Activated naive CD8-positive, alpha-beta T cell treated with anti-CD3 and anti-CD28 coated beads, Interleukin-2, amount 10 ng/mL, durations not matched to agents 7 days and 5 days (primary cell): ENCODE results near the gene CTBP2. TPM values are rescaled to one million over a fixed set of nuclear protein-coding genes. Genes with fewer than 3 reads are reported as not detected.
"Not testable (repeated sequence)": the region's sequence is repeated elsewhere in the genome, so short reads cannot be mapped to it uniquely, and the experiment has no call there.

ENCODE experiments used
- ATAC-seq: fragments of 150-1000 bp; cut with Tn5 transposase; one replicate; pipeline ENCODE4 v1.10.0; 2021; ENCODE audit warnings: low read depth, moderate library complexity
- POLR2A ChIA-PET: fragments of 350-600 bp; sonication (Branson Sonifier 250); formaldehyde crosslinking; loops from one replicate; lab custom pipeline; 2021; ENCODE audit warnings: antibody characterized with exemption; lab: Charles Lee
- DNase-seq: peaks from one replicate; pipeline ENCODE4 v3.0.0; 2021
- H3K27ac Mint-ChIP-seq: one replicate; pipeline ENCODE4 v1.8.0; 2022; ENCODE audit warnings: mild to moderate bottlenecking, mixed read lengths
- H3K27me3 Mint-ChIP-seq: one replicate; pipeline ENCODE4 v1.8.0; 2022; ENCODE audit warnings: mild to moderate bottlenecking, moderate library complexity, mixed read lengths
- H3K36me3 Mint-ChIP-seq: one replicate; pipeline ENCODE4 v1.8.0; 2021; ENCODE audit warnings: mild to moderate bottlenecking, mixed read lengths
- H3K4me1 Mint-ChIP-seq: one replicate; pipeline ENCODE4 v1.8.0; 2021; ENCODE audit warnings: mixed read lengths
- H3K4me3 Mint-ChIP-seq: one replicate; pipeline ENCODE4 v1.8.0; 2022; ENCODE audit warnings: mild to moderate bottlenecking, moderate library complexity, mixed read lengths
- H3K9me3 Mint-ChIP-seq: one replicate; pipeline ENCODE4 v1.8.0; 2021; ENCODE audit warnings: mixed read lengths
- total RNA-seq, 2 experiments: library from RNA; stranded (reverse); gene quantifications; one replicate each; pipeline ENCODE4 v1.2.3, GENCODE V29; 2021

CTBP2 gene
- total RNA-seq, 2 experiments from 2014 or later: 0.94 to 1.6 TPM

- H3K4me1 Mint-ChIP-seq: no peaks in the 10 kb centered on the region
- H3K27me3 Mint-ChIP-seq: no peaks in the 10 kb centered on the region
- DNase-seq: peak; percentile 19
- H3K4me3 Mint-ChIP-seq: no peak overlapping the region
- H3K27ac Mint-ChIP-seq: no peak overlapping the region
- H3K36me3 Mint-ChIP-seq: no peaks in the 10 kb centered on the region
- ATAC-seq: no peak
- no peaks in the 10 kb centered on the region for H3K9me3 Mint-ChIP-seq
- POLR2A ChIA-PET: no interaction called here
Measured at GRCh38 chr10:124995605-124996004, 164.8 kb downstream of the CTBP2 start.

- no peaks in the 10 kb centered on the region for H3K36me3 Mint-ChIP-seq
- no peaks in the 10 kb centered on the region for H3K9me3 Mint-ChIP-seq
- H3K27ac Mint-ChIP-seq: no peak overlapping the region
- ATAC-seq: no peak
- DNase-seq: peak; percentile 16
- POLR2A ChIA-PET: no interaction called here
- H3K4me3 Mint-ChIP-seq: no peak overlapping the region
- H3K4me1 Mint-ChIP-seq: no peaks in the 10 kb centered on the region
- H3K27me3 Mint-ChIP-seq: no peaks in the 10 kb centered on the region
Measured at GRCh38 chr10:124994573-124995473, 165.5 kb downstream of the CTBP2 start.

- Mint-ChIP-seq H3K27ac (no peak overlapping the region), H3K36me3 (peaks cover 2% of the 10 kb centered on the region), H3K27me3 (no peaks in the 10 kb centered on the region), H3K4me3 (no peak overlapping the region), H3K9me3 (no peaks in the 10 kb centered on the region), H3K4me1 (no peaks in the 10 kb centered on the region)
- ATAC-seq: no peak
- POLR2A ChIA-PET: no interaction called here
- DNase-seq: peak; percentile 14
Measured at GRCh38 chr10:124993736-124994451, 166.5 kb downstream of the CTBP2 start.

GRCh38 chr10:124993345-124993708 is 167.0 kb downstream of the CTBP2 start:
- H3K9me3 Mint-ChIP-seq: no peaks in the 10 kb centered on the region
- no peaks in the 10 kb centered on the region for H3K27me3 Mint-ChIP-seq
- H3K36me3 Mint-ChIP-seq: peaks cover 2% of the 10 kb centered on the region
- H3K27ac Mint-ChIP-seq: no peak overlapping the region
- DNase-seq: no peak
- H3K4me3 Mint-ChIP-seq: no peak overlapping the region
- H3K4me1 Mint-ChIP-seq: no peaks in the 10 kb centered on the region
- no peak for ATAC-seq
- POLR2A ChIA-PET: no interaction called here

- Mint-ChIP-seq H3K4me3 (no peak overlapping the region), H3K27me3 (no peaks in the 10 kb centered on the region), H3K27ac (no peak overlapping the region), H3K4me1 (no peaks in the 10 kb centered on the region), H3K36me3 (peaks cover 4% of the 10 kb centered on the region), H3K9me3 (no peaks in the 10 kb centered on the region)
- DNase-seq: peak; percentile 32
- no peak for ATAC-seq
- POLR2A ChIA-PET: interaction anchor here (0.7 to 1.3 kb wide), 2 partner anchors 11 to 450 kb away, joined by 3 to 5 read pairs; no protein-coding TSS in a partner anchor
Measured at GRCh38 chr10:124992462-124993344, 167.7 kb downstream of the CTBP2 start.

GRCh38 chr10:124991835-124992234 is 168.5 kb downstream of the CTBP2 start:
- H3K9me3 Mint-ChIP-seq: no peaks in the 10 kb centered on the region
- DNase-seq (no peak), ATAC-seq (no peak)
- no peak overlapping the region for H3K4me3 Mint-ChIP-seq
- peaks cover 7% of the 10 kb centered on the region for H3K36me3 Mint-ChIP-seq
- POLR2A ChIA-PET: interaction anchor here (0.7 to 1.3 kb wide), 2 partner anchors 10 to 449 kb away, joined by 3 to 5 read pairs; no protein-coding TSS in a partner anchor
- no peaks in the 10 kb centered on the region for H3K27me3 Mint-ChIP-seq
- no peak overlapping the region for H3K27ac Mint-ChIP-seq
- no peaks in the 10 kb centered on the region for H3K4me1 Mint-ChIP-seq

GRCh38 chr10:124990671-124991625 is 169.4 kb downstream of the CTBP2 start:
- no peaks in the 10 kb centered on the region for H3K9me3 Mint-ChIP-seq
- POLR2A ChIA-PET: interaction anchor here (1.3 kb wide), 1 partner anchor 9 kb away, joined by 5 read pairs; no protein-coding TSS in a partner anchor
- H3K27ac Mint-ChIP-seq: no peak overlapping the region
- peaks cover 10% of the 10 kb centered on the region for H3K36me3 Mint-ChIP-seq
- no peak overlapping the region for H3K4me3 Mint-ChIP-seq
- DNase-seq: no peak
- H3K27me3 Mint-ChIP-seq: no peaks in the 10 kb centered on the region
- no peaks in the 10 kb centered on the region for H3K4me1 Mint-ChIP-seq
- no peak for ATAC-seq

GRCh38 chr10:124989526-124989925 is 170.8 kb downstream of the CTBP2 start:
- Mint-ChIP-seq H3K36me3 (peaks cover 16% of the 10 kb centered on the region), H3K4me3 (no peak overlapping the region)
- no peak for ATAC-seq

GRCh38 chr10:124988753-124989152 is 171.6 kb downstream of the CTBP2 start:
- POLR2A ChIA-PET: not testable (repeated sequence)

More at GRCh38 chr10:124989526-124989925, 170.8 kb downstream of the CTBP2 start:
- Mint-ChIP-seq H3K4me1 (no peaks in the 10 kb centered on the region), H3K27ac (no peak overlapping the region), H3K27me3 (no peaks in the 10 kb centered on the region), H3K9me3 (no peaks in the 10 kb centered on the region)
- POLR2A ChIA-PET: no interaction called here
- no peak for DNase-seq

GRCh38 chr10:124987788-124988187 is 172.6 kb downstream of the CTBP2 start:
- DNase-seq (no peak), ATAC-seq (no peak)
- Mint-ChIP-seq H3K4me3 (no peak overlapping the region), H3K27ac (no peak overlapping the region), H3K36me3 (peaks cover 26% of the 10 kb centered on the region), H3K4me1 (peaks cover 13% of the 10 kb centered on the region), H3K27me3 (no peaks in the 10 kb centered on the region), H3K9me3 (no peaks in the 10 kb centered on the region)
- POLR2A ChIA-PET: no interaction called here

More at GRCh38 chr10:124988753-124989152, 171.6 kb downstream of the CTBP2 start:
- H3K27ac Mint-ChIP-seq, H3K27me3 Mint-ChIP-seq, DNase-seq, H3K4me3 Mint-ChIP-seq, ATAC-seq, H3K9me3 Mint-ChIP-seq, H3K4me1 Mint-ChIP-seq: not testable (repeated sequence)
- peaks cover 17% of the 10 kb centered on the region for H3K36me3 Mint-ChIP-seq

- no peak for ATAC-seq
- no peaks in the 10 kb centered on the region for H3K27me3 Mint-ChIP-seq
- POLR2A ChIA-PET: no interaction called here
- no peak overlapping the region for H3K4me3 Mint-ChIP-seq
- DNase-seq: no peak
- H3K4me1 Mint-ChIP-seq: peaks cover 14% of the 10 kb centered on the region
- H3K27ac Mint-ChIP-seq: no peak overlapping the region
- H3K9me3 Mint-ChIP-seq: no peaks in the 10 kb centered on the region
- H3K36me3 Mint-ChIP-seq: peaks cover 39% of the 10 kb centered on the region
Measured at GRCh38 chr10:124985162-124985561, 175.2 kb downstream of the CTBP2 start.

GRCh38 chr10:124984376-124984775 is 176.0 kb downstream of the CTBP2 start:
- POLR2A ChIA-PET: no interaction called here
- Mint-ChIP-seq H3K27ac (no peak overlapping the region), H3K27me3 (no peaks in the 10 kb centered on the region), H3K4me1 (peaks cover 14% of the 10 kb centered on the region), H3K9me3 (no peaks in the 10 kb centered on the region), H3K4me3 (no peak overlapping the region), H3K36me3 (peaks cover 40% of the 10 kb centered on the region)
- no peak for ATAC-seq
- DNase-seq: no peak
